ENCODE data around the gene CLRN3. TPM values are rescaled to one million over a fixed set of nuclear protein-coding genes. Genes with fewer than 3 reads are reported as not detected.

Gene CLRN3
- total and polyA plus RNA-seq, 2 experiments from 2014 or later: not detected

GRCh38 chr10:127836176-127836575, 56.6 kb downstream of the CLRN3 start:
- TF ChIP-seq ETS1 (IDR thresholded peaks at IDR 0.05) (no peak), EZH2phosphoT487 (IDR thresholded peaks at IDR 0.05; ENCODE audit: unreplicated experiment) (no peak), STAT1 (IDR thresholded peaks at IDR 0.05; ENCODE audit: unreplicated experiment) (no peak), POLR2AphosphoS5 (IDR thresholded peaks at IDR 0.05; ENCODE audit: low read depth) (no peak), CREB1 (CRISPR knock-in tag; IDR thresholded peaks at IDR 0.05; ENCODE audit: low read depth) (no peak), NANOG (IDR thresholded peaks at IDR 0.05; ENCODE audit: borderline replicate concordance) (no peak), ZNF114 (CRISPR knock-in tag; IDR thresholded peaks at IDR 0.05) (no peak), CTCF (conservative IDR thresholded peaks at IDR 0.05; ENCODE audit: low read depth in 2 of 2) (no peak), ZNF462 (CRISPR knock-in tag; IDR thresholded peaks at IDR 0.05) (no peak), ZNF331 (CRISPR knock-in tag; IDR thresholded peaks at IDR 0.05; ENCODE audit: low read depth) (no peak), REST (IDR thresholded peaks at IDR 0.05; ENCODE audit: unreplicated experiment) (no peak), EZH2 (IDR thresholded peaks at IDR 0.05; ENCODE audit: low read depth, unreplicated experiment) (no peak), JUNB (IDR thresholded peaks at IDR 0.05; ENCODE audit: unreplicated experiment) (no peak)
- no peak overlapping the region for H3K4me3 ChIP-seq

More at GRCh38 chr10:127836176-127836575, 56.6 kb downstream of the CLRN3 start:
- Histone ChIP-seq H3F3A (replicated peaks; ENCODE audit: low read depth) (no peaks in the 10 kb centered on the region), H3K27me3 (ENCODE audit: insufficient read depth) (no peaks in the 10 kb centered on the region), H2AFZ (no peak overlapping the region), H3K4me2 (no peak overlapping the region), H3K27ac (ENCODE audit: low read depth) (no peak overlapping the region), H4K20me1 (replicated peaks; ENCODE audit: insufficient read depth) (no peaks in the 10 kb centered on the region), H3K9me2 (ENCODE audit: insufficient read depth) (no peaks in the 10 kb centered on the region), H3K4me1 (ENCODE audit: insufficient read depth) (no peaks in the 10 kb centered on the region), H3K36me3 (ENCODE audit: insufficient read depth) (no peaks in the 10 kb centered on the region), H3K79me2 (replicated peaks; ENCODE audit: insufficient read depth) (no peaks in the 10 kb centered on the region)
- Mint-ChIP-seq H3K27me3 (ENCODE audit: insufficient read depth, low read depth, poor library complexity) (peaks cover 9% of the 10 kb centered on the region), H3K4me1 (peaks cover 11% of the 10 kb centered on the region), H3K27ac (no peak overlapping the region), H3K36me3 (ENCODE audit: low read depth) (no peaks in the 10 kb centered on the region; the same call in 2 of the 3 replicates), H3K9me3 (peaks cover 5% of the 10 kb centered on the region; the same call in 2 of the 3 replicates), H3K4me3 (no peak overlapping the region)
- no peak for DNase-seq (ENCODE audit: low spot score)
- ATAC-seq: no peak

Measured in GM23338 (cell line).